A549 (cell line): ENCODE data around the gene THOC1. TPM values are rescaled to one million over a fixed set of nuclear protein-coding genes. Genes with fewer than 3 reads are reported as not detected.

ENCODE experiments used
- ATAC-seq, 2 experiments: fragments of 200-7000 bp in 1 of 2; fragments of >200 bp in 1 of 2; cut with Nextera tagmentation in 1 of 2; cut with Tn5 transposase in 1 of 2; 3 replicates each; pipeline versions ENCODE4 v1.8.0 to v1.9.1; 2018 to 2020; ENCODE audit warnings: mild to moderate bottlenecking in 1 of 2, moderate library complexity in 1 of 2
- CTCF ChIA-PET: fragments of 300-600 bp; sonication (Branson Sonifier 250); formaldehyde crosslinking; extraction: SDS; loops from one replicate; lab custom pipeline; 2021; ENCODE audit warnings: antibody characterized with exemption, inconsistent platforms; lab: Yijun Ruan, JAX
- POLR2A ChIA-PET: fragments of 350-600 bp; formaldehyde crosslinking; extraction: SDS; loops from one replicate; lab custom pipeline; 2021; ENCODE audit warnings: antibody characterized with exemption, inconsistent platforms; lab: Yijun Ruan, JAX
- DNase-seq, 2 experiments: peaks; one replicate each; pipeline versions ENCODE4 v3.0.0 to v3.0.0-alpha.2; 2011 to 2016; ENCODE audit warnings: low read depth in 1 of 2, low spot score in 1 of 2
- FAIRE-seq: peaks from 2 replicates; lab custom pipeline; 2011; peaks lifted over from hg19 to GRCh38; lab: Jason Lieb, UNC
- H3K27ac ChIP-seq, 2 experiments: fragments of >200 bp; sonication (Bioruptor Twin); formaldehyde crosslinking; 3 replicates each; pipeline ENCODE4 v1.5.1; 2016 to 2017
- H3K4me1 ChIP-seq: fragments of >200 bp; sonication (Bioruptor Twin); formaldehyde crosslinking; 3 replicates; pipeline ENCODE4 v1.6.1; 2016
- H3K4me2 ChIP-seq: fragments of >200 bp; sonication (Bioruptor Twin); formaldehyde crosslinking; 3 replicates; pipeline ENCODE4 v1.6.1; 2016
- H3K4me3 ChIP-seq: fragments of >200 bp; sonication (Bioruptor Twin); formaldehyde crosslinking; 3 replicates; pipeline ENCODE4 v1.5.1; 2016
- H3K9me3 ChIP-seq: fragments of >200 bp; sonication (Bioruptor Twin); formaldehyde crosslinking; 3 replicates; pipeline ENCODE4 v1.6.1; 2016
- BHLHE40 ChIP-seq: IDR thresholded peaks from 2 replicates; pipeline ENCODE4 v1.6.1; 2012; ENCODE audit warnings: low read depth, low read length, inconsistent platforms
- CEBPB ChIP-seq, 2 experiments: fragments of >200 bp in 1 of 2; sonication (Bioruptor Twin) in 1 of 2; formaldehyde crosslinking in 1 of 2; IDR thresholded peaks; 2 replicates each; pipeline ENCODE4 v1.6.1; 2012 to 2016
- ELK1 ChIP-seq: fragments of 150-350 bp; IDR thresholded peaks from 2 replicates; pipeline ENCODE4 v1.6.1; 2014; ENCODE audit warnings: low read depth, mild to moderate bottlenecking, low read length
- ESRRA ChIP-seq: fragments of 150-350 bp; IDR thresholded peaks from 2 replicates; pipeline ENCODE4 v1.6.1; 2014; ENCODE audit warnings: mild to moderate bottlenecking, low read length, borderline replicate concordance
- FOSB ChIP-seq: fragments of 250-450 bp; sonication (Bioruptor Pico); IDR thresholded peaks from 2 replicates; pipeline ENCODE4 v1.5.0; 2020; ENCODE audit warnings: mild to moderate bottlenecking, moderate library complexity
- FOSL2 ChIP-seq, 2 experiments: fragments of 450-650 bp in 1 of 2; fragments of >200 bp in 1 of 2; sonication (Bioruptor Twin) in 1 of 2; formaldehyde crosslinking; IDR thresholded peaks; 2 replicates each; pipeline versions ENCODE4 v1.5.0 to v1.6.1; 2016 to 2020; ENCODE audit warnings: mild to moderate bottlenecking in 1 of 2, moderate library complexity in 1 of 2
- GATA3 ChIP-seq: IDR thresholded peaks from 2 replicates; pipeline ENCODE4 v1.6.1; 2012; ENCODE audit warnings: borderline replicate concordance
- HDAC2 ChIP-seq: fragments of 200-600 bp; sonication (generic); IDR thresholded peaks from 2 replicates; pipeline ENCODE4 v1.6.1; 2016
- HEYL ChIP-seq: fragments of 250-450 bp; sonication (Bioruptor Pico); IDR thresholded peaks from 2 replicates; pipeline ENCODE4 v1.8.0; 2021; ENCODE audit warnings: mild to moderate bottlenecking, moderate library complexity
- HMGXB4 ChIP-seq: fragments of 250-450 bp; sonication (Bioruptor Pico); IDR thresholded peaks from 2 replicates; pipeline ENCODE4 v1.5.0; 2021; ENCODE audit warnings: mild to moderate bottlenecking, moderate library complexity, borderline replicate concordance
- HOXA7 ChIP-seq: fragments of 250-450 bp; sonication (Bioruptor Pico); IDR thresholded peaks from 2 replicates; pipeline ENCODE4 v1.5.0; 2020; ENCODE audit warnings: mild to moderate bottlenecking, moderate library complexity
- HOXB13 ChIP-seq: fragments of 250-450 bp; sonication (Bioruptor Pico); IDR thresholded peaks from 2 replicates; pipeline ENCODE4 v1.5.0; 2020; ENCODE audit warnings: low read depth, mild to moderate bottlenecking, moderate library complexity
- JUN ChIP-seq, 2 experiments: fragments of >200 bp; sonication (Bioruptor Twin); formaldehyde crosslinking; IDR thresholded peaks; 2 replicates in 1 of 2; 3 replicates in 1 of 2; pipeline ENCODE4 v1.6.1; 2016 to 2017
- MAX ChIP-seq: IDR thresholded peaks from 2 replicates; pipeline ENCODE4 v1.6.1; 2012
- MYC ChIP-seq: IDR thresholded peaks from 2 replicates; pipeline ENCODE4 v1.6.1; 2012; ENCODE audit warnings: mild to moderate bottlenecking, inconsistent platforms, low read length, improper control_type of control experiment, borderline replicate concordance
- NFE2L2 ChIP-seq: fragments of 150-350 bp; conservative IDR thresholded peaks from 2 replicates; pipeline ENCODE4 v1.6.1; 2014; ENCODE audit warnings: low read length
- NPAS2 ChIP-seq: fragments of 250-450 bp; sonication (Bioruptor Pico); IDR thresholded peaks from 2 replicates; pipeline ENCODE4 v1.8.0; 2022; ENCODE audit warnings: mild to moderate bottlenecking, moderate library complexity, borderline replicate concordance
- PBX3 ChIP-seq: IDR thresholded peaks from 2 replicates; pipeline ENCODE4 v1.6.1; 2012
- PHF8 ChIP-seq: fragments of 200-600 bp; sonication (generic); IDR thresholded peaks from 2 replicates; pipeline ENCODE4 v1.6.1; 2016; ENCODE audit warnings: low read depth, mild to moderate bottlenecking, antibody characterized with exemption, moderate library complexity, borderline replicate concordance
- POLR2AphosphoS2 ChIP-seq: conservative IDR thresholded peaks from 2 replicates; pipeline ENCODE4 v1.6.1; 2012; ENCODE audit warnings: low read length, improper control_type of control experiment, inconsistent platforms
- RNF2 ChIP-seq: fragments of 200-600 bp; sonication (generic); IDR thresholded peaks from 2 replicates; pipeline ENCODE4 v1.6.1; 2016; ENCODE audit warnings: low read depth, mild to moderate bottlenecking, antibody characterized with exemption, moderate library complexity, borderline replicate concordance
- SREBF2 ChIP-seq: fragments of 450-650 bp; IDR thresholded peaks from 2 replicates; pipeline ENCODE4 v1.6.1; 2014; ENCODE audit warnings: mild to moderate bottlenecking, moderate library complexity
- TFCP2L1 ChIP-seq: fragments of 250-450 bp; sonication (Bioruptor Pico); IDR thresholded peaks from 2 replicates; pipeline ENCODE4 v1.5.0; 2021; ENCODE audit warnings: mild to moderate bottlenecking
- ZFP36 ChIP-seq: fragments of 450-650 bp; IDR thresholded peaks from 2 replicates; pipeline ENCODE4 v1.6.1; 2014; ENCODE audit warnings: borderline replicate concordance; ENCODE audit not compliant: partially characterized antibody
- WGBS: methylation state at CpG from one replicate; pipeline ENCODE4 v1.1.6; 2017; ENCODE audit errors: missing lambda C conversion rate; 5-methylcytosine and 5-hydroxymethylcytosine counted together
- polyA plus RNA-seq, 4 experiments: library from polyadenylated mRNA; depleted of rRNA in 3 of 4; stranded (reverse); fragments of >200 nt; fragmentation: RNase III in 1 of 4; extraction: RNeasy Plus Mini Kit Qiagen cat#74134 plus additional on column Dnase treatment in 1 of 4; gene quantifications; 2 replicates in 3 of 4; 3 replicates in 1 of 4; pipeline ENCODE4 v1.2.3, GENCODE V29; 2011 to 2017
- TF ChIP-seq, protein P1 (sequence below): fragments of 200-600 bp; sonication (generic); IDR thresholded peaks from 2 replicates; pipeline ENCODE4 v1.6.1; 2016; ENCODE audit warnings: antibody characterized with exemption, mild to moderate bottlenecking, moderate library complexity

Gene THOC1
- polyA plus RNA-seq, 2 of the 4 experiments (the other 2 are of a cell fraction), result 31.2 to 62.6 TPM

GRCh38 chr18:231563-231962 lies 36.3 kb downstream of the THOC1 start:
- Histone ChIP-seq H3K4me2 (no peak overlapping the region), H3K9me3 (no peaks in the 10 kb centered on the region), H3K4me1 (no peaks in the 10 kb centered on the region), H3K27ac (no peak overlapping the region), H3K4me3 (no peak overlapping the region)
- ATAC-seq (no peak), FAIRE-seq (no peak), DNase-seq (no peak)
- TF ChIP-seq BHLHE40, result no peak
- TF ChIP-seq ELK1, result no peak
- TF ChIP-seq ZFP36, result no peak
- TF ChIP-seq RNF2, result no peak
- WGBS, result 97% methylated on average over 1 of the region's 1 CpG
- ChIA-PET CTCF (interaction anchor here (1.4 kb wide), 1 partner anchor 19 kb away, joined by 3 read pairs; no protein-coding TSS in a partner anchor), POLR2A (no interaction called here)

DNA sequence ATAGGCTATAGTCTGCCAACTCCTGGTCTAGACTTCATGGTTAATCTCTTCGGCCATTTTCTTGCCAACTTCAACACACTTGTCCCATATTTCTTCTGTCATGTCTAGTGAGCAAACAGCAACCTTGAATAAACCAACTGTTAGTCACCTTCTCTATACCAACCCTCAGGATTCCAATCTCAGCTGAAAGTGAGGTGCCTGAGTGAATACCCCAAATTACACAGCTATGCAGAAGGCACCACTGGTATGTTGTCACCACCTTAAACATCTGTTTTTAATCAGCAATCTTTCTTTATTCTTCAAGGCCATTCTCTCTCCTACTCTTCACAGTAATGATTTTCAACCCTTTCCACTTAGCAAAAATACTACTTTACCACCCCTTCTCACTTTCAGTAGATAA lies 39.3 kb downstream of the THOC1 start:
- CTCF ChIA-PET, result no interaction called here
- no peak for DNase-seq
- H3K4me1 ChIP-seq, result no peaks in the 10 kb centered on the region
- TF ChIP-seq PBX3, result no peak
- no peak for TF ChIP-seq GATA3
- TF ChIP-seq POLR2AphosphoS2, result no peak
- no peak for TF ChIP-seq TFCP2L1 (CRISPR knock-in tag)
- no peak for TF ChIP-seq MYC
- TF ChIP-seq FOSB, result no peak
- TF ChIP-seq RNF2, result no peak
- TF ChIP-seq MAX, result no peak
- TF ChIP-seq SREBF2, result no peak
- no peak for TF ChIP-seq HOXA7 (CRISPR knock-in tag)
- TF ChIP-seq, all 56 proteins: peak for 0
- no peak overlapping the region for H3K27ac ChIP-seq
- 100% methylated on average over 1 of the region's 1 CpG for WGBS
- POLR2A ChIA-PET, result no interaction called here
- ATAC-seq, result no peak
- FAIRE-seq, result no peak
- H3K9me3 ChIP-seq, result no peaks in the 10 kb centered on the region
- H3K4me2 ChIP-seq, result no peak overlapping the region
- H3K4me3 ChIP-seq, result no peak overlapping the region

DNA sequence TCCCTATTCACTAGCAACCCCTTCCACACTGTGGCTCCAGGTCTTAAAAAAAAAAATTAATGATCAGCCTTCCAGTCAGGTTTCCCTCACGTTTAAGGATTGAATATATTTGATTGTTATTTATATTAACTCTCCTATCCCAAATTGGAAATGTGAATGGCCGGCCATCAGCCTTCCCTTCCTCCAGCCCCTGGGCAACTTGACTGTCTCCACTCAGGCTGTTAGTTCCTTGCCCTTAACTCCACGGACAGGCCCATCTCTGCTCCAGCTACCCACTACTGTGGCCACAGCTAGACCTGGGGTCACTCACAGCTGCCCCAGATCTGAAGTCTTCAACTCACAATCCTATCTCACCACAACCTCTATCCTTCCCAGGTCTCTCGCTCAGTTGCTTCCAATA lies 39.9 kb downstream of the THOC1 start:
- no peaks in the 10 kb centered on the region for H3K4me1 ChIP-seq
- 73% methylated on average over 4 of the region's 4 CpGs for WGBS
- ATAC-seq (no peak), FAIRE-seq (no peak), DNase-seq (no peak)
- H3K4me3 ChIP-seq, result no peak overlapping the region
- H3K9me3 ChIP-seq, result no peaks in the 10 kb centered on the region
- POLR2A ChIA-PET, result no interaction called here
- TF ChIP-seq BHLHE40, result no peak
- TF ChIP-seq HOXA7 (CRISPR knock-in tag), result no peak
- TF ChIP-seq NPAS2 (CRISPR knock-in tag), result no peak
- no peak for TF ChIP-seq NFE2L2
- no peak for TF ChIP-seq PHF8
- TF ChIP-seq, protein P1, sequence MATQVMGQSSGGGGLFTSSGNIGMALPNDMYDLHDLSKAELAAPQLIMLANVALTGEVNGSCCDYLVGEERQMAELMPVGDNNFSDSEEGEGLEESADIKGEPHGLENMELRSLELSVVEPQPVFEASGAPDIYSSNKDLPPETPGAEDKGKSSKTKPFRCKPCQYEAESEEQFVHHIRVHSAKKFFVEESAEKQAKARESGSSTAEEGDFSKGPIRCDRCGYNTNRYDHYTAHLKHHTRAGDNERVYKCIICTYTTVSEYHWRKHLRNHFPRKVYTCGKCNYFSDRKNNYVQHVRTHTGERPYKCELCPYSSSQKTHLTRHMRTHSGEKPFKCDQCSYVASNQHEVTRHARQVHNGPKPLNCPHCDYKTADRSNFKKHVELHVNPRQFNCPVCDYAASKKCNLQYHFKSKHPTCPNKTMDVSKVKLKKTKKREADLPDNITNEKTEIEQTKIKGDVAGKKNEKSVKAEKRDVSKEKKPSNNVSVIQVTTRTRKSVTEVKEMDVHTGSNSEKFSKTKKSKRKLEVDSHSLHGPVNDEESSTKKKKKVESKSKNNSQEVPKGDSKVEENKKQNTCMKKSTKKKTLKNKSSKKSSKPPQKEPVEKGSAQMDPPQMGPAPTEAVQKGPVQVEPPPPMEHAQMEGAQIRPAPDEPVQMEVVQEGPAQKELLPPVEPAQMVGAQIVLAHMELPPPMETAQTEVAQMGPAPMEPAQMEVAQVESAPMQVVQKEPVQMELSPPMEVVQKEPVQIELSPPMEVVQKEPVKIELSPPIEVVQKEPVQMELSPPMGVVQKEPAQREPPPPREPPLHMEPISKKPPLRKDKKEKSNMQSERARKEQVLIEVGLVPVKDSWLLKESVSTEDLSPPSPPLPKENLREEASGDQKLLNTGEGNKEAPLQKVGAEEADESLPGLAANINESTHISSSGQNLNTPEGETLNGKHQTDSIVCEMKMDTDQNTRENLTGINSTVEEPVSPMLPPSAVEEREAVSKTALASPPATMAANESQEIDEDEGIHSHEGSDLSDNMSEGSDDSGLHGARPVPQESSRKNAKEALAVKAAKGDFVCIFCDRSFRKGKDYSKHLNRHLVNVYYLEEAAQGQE, result no peak
- no peak for TF ChIP-seq FOSL2 (IDR thresholded peaks at IDR 0.05)
- no peak for TF ChIP-seq FOSL2 (CRISPR knock-in tag; IDR thresholded peaks at IDR 0.05)
- no peak for TF ChIP-seq ESRRA
- TF ChIP-seq JUN (IDR thresholded peaks at IDR 0.05), result no peak
- TF ChIP-seq HDAC2, result no peak
- no peak for TF ChIP-seq HEYL (CRISPR knock-in tag)
- no peak for TF ChIP-seq CEBPB (IDR thresholded peaks at IDR 0.05)
- no peak for TF ChIP-seq ZFP36
- TF ChIP-seq FOSB, result no peak
- TF ChIP-seq RNF2, result no peak
- TF ChIP-seq HOXB13 (CRISPR knock-in tag), result no peak
- TF ChIP-seq HMGXB4, result no peak
- no peak overlapping the region for H3K4me2 ChIP-seq
- CTCF ChIA-PET, result no interaction called here
- H3K27ac ChIP-seq, result no peak overlapping the region
